ENCODE measurements around the gene MRAP2. TPM values are rescaled to one million over a fixed set of nuclear protein-coding genes. Genes with fewer than 3 reads are reported as not detected.
"Not testable (repeated sequence)": the region's sequence is repeated elsewhere in the genome, so short reads cannot be mapped to it uniquely, and the experiment has no call there.

MRAP2 gene
- polyA plus RNA-seq, 6 donors from 2014 or later, result 0.12 to 0.54 TPM; not detected in 4

DNA sequence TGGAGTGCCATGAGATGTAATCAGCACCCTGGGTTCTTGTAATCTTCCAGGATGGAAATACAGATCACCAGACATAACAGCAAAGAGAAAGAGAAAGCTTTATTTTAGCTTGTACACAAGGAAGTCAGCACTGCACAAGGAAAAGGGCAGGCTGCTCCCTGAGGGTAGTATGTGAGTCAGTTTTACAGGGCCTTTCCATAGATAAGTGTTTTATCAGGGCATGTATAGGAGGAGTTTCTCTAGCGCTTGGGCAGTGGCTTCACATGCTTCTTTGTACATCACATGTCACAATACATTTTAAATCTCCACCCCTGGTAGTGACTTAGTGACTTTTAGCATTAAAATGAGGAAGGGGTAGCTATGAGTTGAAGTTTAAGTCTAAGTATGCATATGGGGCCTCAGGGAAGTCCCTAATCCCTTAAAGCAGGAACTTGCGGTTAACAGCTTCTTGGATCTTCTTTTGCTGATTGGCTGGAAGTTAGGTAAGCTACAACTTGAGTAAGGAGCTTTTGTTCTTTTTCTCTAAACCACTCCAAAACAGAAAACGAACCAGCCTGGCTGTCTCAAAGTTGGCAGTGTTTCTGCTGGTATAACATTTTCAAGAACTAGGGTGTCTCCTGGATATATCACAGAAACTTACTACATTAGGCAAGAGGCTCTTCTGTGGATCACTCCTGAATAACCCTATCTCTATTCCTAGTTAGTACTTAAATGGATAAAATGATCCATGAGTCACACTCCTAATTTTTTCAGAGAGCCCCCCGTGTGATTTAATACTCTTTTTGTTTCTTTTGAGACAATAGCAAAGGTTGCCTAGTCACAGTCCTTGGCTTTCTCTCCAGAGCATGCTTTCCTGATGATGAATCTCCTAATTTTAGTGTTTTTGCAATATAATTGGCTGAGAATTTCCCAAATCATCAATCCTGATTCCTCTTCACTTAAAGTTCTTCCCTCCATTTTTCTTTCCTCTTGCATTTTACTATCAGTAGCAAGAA is 60.2 kb downstream of the MRAP2 start:
- H3K4me1 Mint-ChIP-seq, result no peaks in the 10 kb centered on the region
- no peaks in the 10 kb centered on the region for H3K36me3 Mint-ChIP-seq
- no peak for DNase-seq
- H3K4me3 Mint-ChIP-seq, result peak overlapping the region in 1 of 8 donors; percentile 16
- peak in 1 of 2 donors; percentile 35 for ATAC-seq (ENCODE audit: low read depth in 2 of 2)
- H3K9me3 Mint-ChIP-seq, result peaks cover 0 to 5% (median 0%) of the 10 kb centered on the region in 7 donors
- peaks cover 0 to 5% (median 4%) of the 10 kb centered on the region in 3 donors for H3K27me3 Mint-ChIP-seq
- peak overlapping the region in 1 of 6 donors; percentile 50 for H3K27ac Mint-ChIP-seq

GRCh38 chr6:84095156-84095555 is 61.6 kb downstream of the MRAP2 start:
- DNase-seq (no peak), ATAC-seq (ENCODE audit: low read depth in 2 of 2) (no peak)
- Mint-ChIP-seq H3K4me3 (no peak overlapping the region), H3K27me3 (peaks cover 0 to 5% (median 4%) of the 10 kb centered on the region in 3 donors), H3K27ac (no peak overlapping the region), H3K36me3 (no peaks in the 10 kb centered on the region), H3K9me3 (peaks cover 0 to 5% (median 2%) of the 10 kb centered on the region in 7 donors), H3K4me1 (no peaks in the 10 kb centered on the region)

GRCh38 chr6:84103029-84103428 is 69.5 kb downstream of the MRAP2 start:
- peaks cover 0 to 11% (median 6%) of the 10 kb centered on the region in 7 donors for H3K9me3 Mint-ChIP-seq

GRCh38 chr6:84105215-84105924 is 71.8 kb downstream of the MRAP2 start:
- not testable (repeated sequence) for ATAC-seq (ENCODE audit: low read depth in 2 of 2); H3K36me3 Mint-ChIP-seq; H3K4me1 Mint-ChIP-seq; H3K27ac Mint-ChIP-seq; H3K4me3 Mint-ChIP-seq; DNase-seq; H3K9me3 Mint-ChIP-seq
- H3K27me3 Mint-ChIP-seq, result peaks cover 12 to 18% (median 12%) of the 10 kb centered on the region in 3 donors

More at GRCh38 chr6:84103029-84103428, 69.5 kb downstream of the MRAP2 start:
- Mint-ChIP-seq H3K27me3 (peaks cover 7 to 18% (median 12%) of the 10 kb centered on the region in 3 donors), H3K4me1 (no peaks in the 10 kb centered on the region), H3K36me3 (no peaks in the 10 kb centered on the region), H3K27ac (no peak overlapping the region), H3K4me3 (no peak overlapping the region)
- no peak for ATAC-seq (ENCODE audit: low read depth in 2 of 2)
- DNase-seq, result no peak

DNA sequence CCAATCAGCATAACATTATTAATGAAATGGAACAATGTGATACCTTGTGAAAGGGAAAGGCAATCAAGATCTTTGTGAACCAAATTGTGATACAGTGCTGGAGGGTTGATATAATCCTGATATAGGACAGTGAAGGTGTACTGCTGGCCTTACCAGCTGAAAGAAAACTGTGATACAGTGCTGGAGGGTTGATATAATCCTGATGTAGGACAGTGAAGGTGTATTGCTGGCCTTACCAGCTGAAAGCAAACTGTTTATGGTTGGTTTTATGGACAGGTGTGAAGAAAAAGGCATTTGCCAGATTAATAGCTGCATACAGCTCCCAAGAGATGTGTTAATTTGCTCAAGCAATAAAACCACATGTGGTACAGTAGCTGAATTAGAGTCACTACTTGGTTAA is 73.9 kb downstream of the MRAP2 start:
- Mint-ChIP-seq H3K36me3 (no peaks in the 10 kb centered on the region), H3K27ac (no peak overlapping the region), H3K4me3 (no peak overlapping the region), H3K4me1 (no peaks in the 10 kb centered on the region), H3K27me3 (peaks cover 4 to 12% (median 8%) of the 10 kb centered on the region in 3 donors), H3K9me3 (peaks cover 0 to 12% (median 7%) of the 10 kb centered on the region in 7 donors)
- no peak for ATAC-seq (ENCODE audit: low read depth in 2 of 2)
- no peak for DNase-seq

- H3K9me3 Mint-ChIP-seq, result peaks cover 2 to 14% (median 6%) of the 10 kb centered on the region in 7 donors
- H3K4me1 Mint-ChIP-seq; ATAC-seq (ENCODE audit: low read depth in 2 of 2); H3K4me3 Mint-ChIP-seq; DNase-seq; H3K27ac Mint-ChIP-seq; H3K36me3 Mint-ChIP-seq: not testable (repeated sequence)
- H3K27me3 Mint-ChIP-seq, result peaks cover 5 to 21% (median 12%) of the 10 kb centered on the region in 3 donors
Measured at GRCh38 chr6:84111351-84111750, 77.8 kb downstream of the MRAP2 start.

- not testable (repeated sequence) for ATAC-seq (ENCODE audit: low read depth in 2 of 2); H3K4me1 Mint-ChIP-seq; H3K4me3 Mint-ChIP-seq; H3K27ac Mint-ChIP-seq; DNase-seq
- Mint-ChIP-seq H3K9me3 (peaks cover 0 to 25% (median 12%) of the 10 kb centered on the region in 7 donors), H3K36me3 (peaks cover 4 to 16% of the 10 kb centered on the region in 2 donors), H3K27me3 (peaks cover 5 to 28% (median 8%) of the 10 kb centered on the region in 3 donors)
Measured at GRCh38 chr6:84114933-84115594, 81.5 kb downstream of the MRAP2 start.

- Mint-ChIP-seq H3K27ac (no peak overlapping the region), H3K4me1 (no peaks in the 10 kb centered on the region), H3K36me3 (peaks cover 4 to 16% of the 10 kb centered on the region in 2 donors), H3K9me3 (peaks cover 0 to 18% (median 9%) of the 10 kb centered on the region in 7 donors), H3K4me3 (no peak overlapping the region), H3K27me3 (peaks cover 5 to 23% (median 8%) of the 10 kb centered on the region in 3 donors)
- DNase-seq (no peak), ATAC-seq (ENCODE audit: low read depth in 2 of 2) (no peak)
Measured at GRCh38 chr6:84118191-84118590, 84.6 kb downstream of the MRAP2 start.

- H3K36me3 Mint-ChIP-seq, result peaks cover 9 to 21% of the 10 kb centered on the region in 2 donors
- DNase-seq (no peak), ATAC-seq (ENCODE audit: low read depth in 2 of 2) (no peak)
- peaks cover 3 to 19% (median 8%) of the 10 kb centered on the region in 3 donors for H3K27me3 Mint-ChIP-seq
- peaks cover 0 to 18% (median 9%) of the 10 kb centered on the region in 7 donors for H3K9me3 Mint-ChIP-seq
- H3K27ac Mint-ChIP-seq, result peak overlapping the region in 1 of 6 donors; percentile 27
- no peak overlapping the region for H3K4me3 Mint-ChIP-seq
- no peaks in the 10 kb centered on the region for H3K4me1 Mint-ChIP-seq
Measured at GRCh38 chr6:84119277-84119676, 85.7 kb downstream of the MRAP2 start.

GRCh38 chr6:84123186-84123585 is 89.6 kb downstream of the MRAP2 start:
- peaks cover 0 to 8% (median 0%) of the 10 kb centered on the region in 7 donors for H3K9me3 Mint-ChIP-seq
- no peaks in the 10 kb centered on the region for H3K27me3 Mint-ChIP-seq
- no peak overlapping the region for H3K27ac Mint-ChIP-seq
- no peaks in the 10 kb centered on the region for H3K4me1 Mint-ChIP-seq
- DNase-seq (no peak), ATAC-seq (ENCODE audit: low read depth in 2 of 2) (no peak)
- H3K36me3 Mint-ChIP-seq, result peaks cover 19% of the 10 kb centered on the region in 2 donors
- H3K4me3 Mint-ChIP-seq, result no peak overlapping the region

GRCh38 chr6:84129588-84129987 is 96.0 kb downstream of the MRAP2 start:
- DNase-seq; H3K4me3 Mint-ChIP-seq; H3K27me3 Mint-ChIP-seq; ATAC-seq (ENCODE audit: low read depth in 2 of 2); H3K4me1 Mint-ChIP-seq; H3K27ac Mint-ChIP-seq: not testable (repeated sequence)
- Mint-ChIP-seq H3K36me3 (peaks cover 18 to 21% of the 10 kb centered on the region in 2 donors), H3K9me3 (peaks cover 0 to 14% (median 8%) of the 10 kb centered on the region in 7 donors)

DNA sequence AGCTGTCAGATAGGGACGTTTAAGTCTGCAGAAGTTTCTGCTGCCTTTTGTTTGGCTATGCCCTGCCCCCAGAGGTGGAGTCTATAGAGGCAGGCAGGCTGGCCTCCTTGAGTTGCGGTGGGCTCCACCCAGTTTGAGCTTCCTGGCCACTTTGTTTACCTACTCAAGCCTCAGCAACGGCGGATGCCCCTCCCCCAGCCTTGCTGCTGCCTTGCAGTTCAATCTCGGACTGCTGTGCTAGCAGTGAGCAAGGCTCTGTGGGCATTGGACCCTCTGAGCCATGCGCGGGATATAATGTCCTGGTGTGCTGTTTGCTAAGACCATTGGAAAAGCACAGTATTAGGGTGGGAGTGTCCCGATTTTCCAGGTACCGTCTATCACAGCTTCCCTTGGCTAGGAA is 99.8 kb downstream of the MRAP2 start:
- ATAC-seq (ENCODE audit: low read depth in 2 of 2); H3K4me1 Mint-ChIP-seq; DNase-seq; H3K27me3 Mint-ChIP-seq: not testable (repeated sequence)
- Mint-ChIP-seq H3K9me3 (peaks cover 0 to 14% (median 6%) of the 10 kb centered on the region in 7 donors), H3K36me3 (peaks cover 11 to 20% of the 10 kb centered on the region in 2 donors), H3K4me3 (peak overlapping the region in 1 of 8 donors; percentile 9), H3K27ac (peak overlapping the region in 1 of 6 donors; percentile 57)

- DNase-seq, result no peak
- no peaks in the 10 kb centered on the region for H3K27me3 Mint-ChIP-seq
- H3K27ac Mint-ChIP-seq, result no peak overlapping the region
- no peak overlapping the region for H3K4me3 Mint-ChIP-seq
- no peaks in the 10 kb centered on the region for H3K4me1 Mint-ChIP-seq
- peaks cover 0 to 14% (median 6%) of the 10 kb centered on the region in 7 donors for H3K9me3 Mint-ChIP-seq
- H3K36me3 Mint-ChIP-seq, result peaks cover 11 to 35% of the 10 kb centered on the region in 2 donors
- no peak for ATAC-seq (ENCODE audit: low read depth in 2 of 2)
Measured at GRCh38 chr6:84135291-84135690, 101.7 kb downstream of the MRAP2 start.

Measured in naive B cell (primary cell).